ENCODE measurements around the gene GGACT.

- TF ChIP-seq CTCF (IDR thresholded peaks at IDR 0.05) (peak in 1 of 4 experiments; percentile 7), EP300 (IDR thresholded peaks at IDR 0.05) (no peak)
Observed at GRCh38 chr13:100594731-100595130, 6.1 kb upstream of the GGACT start.

All from gastroesophageal sphincter (tissue), 3 donors.